Tibial nerve (tissue), 4 donors: ENCODE data around the gene FAHD2A.

Source experiments
- EP300 ChIP-seq, 2 donors: sonication (generic); formaldehyde crosslinking; IDR thresholded peaks; one replicate each; pipeline ENCODE4 v1.6.1; 2017; ENCODE audit warnings: antibody characterized with exemption in 2 of 2, mild to moderate bottlenecking in 1 of 2
- POLR2A ChIP-seq, 2 donors: fragments of 450-650 bp; IDR thresholded peaks; one replicate each; pipeline ENCODE4 v1.6.1; 2017; ENCODE audit warnings: antibody characterized with exemption in 2 of 2, mild to moderate bottlenecking in 2 of 2, moderate library complexity in 2 of 2
- TF ChIP-seq, protein P1 (sequence below), 5 experiments: fragments of 200-600 bp in 3 of 5; fragments of 450-650 bp in 2 of 5; sonication (generic) in 3 of 5; IDR thresholded peaks; one replicate each; pipeline ENCODE4 v1.5.1; 2016 to 2019; ENCODE audit warnings: antibody characterized with exemption in 5 of 5, mild to moderate bottlenecking in 3 of 5, moderate library complexity in 2 of 5

DNA sequence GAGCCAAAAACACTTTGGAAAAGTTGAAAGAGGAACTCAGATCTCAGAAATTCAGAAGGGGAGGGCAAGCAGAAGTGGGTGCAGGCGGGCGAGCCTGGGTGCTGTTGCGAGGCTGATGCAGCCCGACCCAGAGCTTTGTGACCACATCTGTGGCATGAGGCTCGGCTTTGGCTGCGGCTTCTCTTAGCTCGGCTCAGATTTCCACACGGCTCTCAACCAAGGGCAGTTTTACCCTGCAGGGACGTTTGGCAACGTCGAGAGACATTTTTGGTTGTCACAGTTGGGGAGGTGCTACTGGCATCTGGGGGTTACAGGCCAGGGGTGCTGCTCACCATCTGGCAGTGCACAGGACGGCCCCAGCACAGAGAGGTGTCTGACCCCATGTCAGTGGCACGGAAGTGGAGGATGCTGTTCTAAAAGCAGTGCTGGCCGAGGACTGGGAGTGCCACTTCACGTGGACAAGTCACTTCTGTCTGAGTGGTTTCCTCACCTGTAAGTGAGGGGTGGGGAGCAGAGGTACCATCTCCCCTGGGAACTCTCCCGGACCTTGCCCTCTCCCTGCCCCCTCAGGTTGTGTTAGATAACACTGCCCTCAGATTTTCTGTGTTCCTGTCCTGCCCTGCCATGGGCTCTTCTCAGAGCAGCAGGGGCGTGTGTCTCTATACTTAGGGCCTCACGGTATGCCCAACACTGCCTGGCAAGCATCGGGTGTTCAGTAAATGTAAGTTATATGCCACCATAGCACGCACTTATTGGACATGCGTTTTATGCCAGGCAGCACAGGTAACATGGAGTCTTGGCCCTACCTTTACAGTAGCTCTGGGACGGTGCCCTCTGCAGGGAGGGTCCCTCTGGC is 48.7 kb upstream of the FAHD2A start:
- TF ChIP-seq, protein P1, sequence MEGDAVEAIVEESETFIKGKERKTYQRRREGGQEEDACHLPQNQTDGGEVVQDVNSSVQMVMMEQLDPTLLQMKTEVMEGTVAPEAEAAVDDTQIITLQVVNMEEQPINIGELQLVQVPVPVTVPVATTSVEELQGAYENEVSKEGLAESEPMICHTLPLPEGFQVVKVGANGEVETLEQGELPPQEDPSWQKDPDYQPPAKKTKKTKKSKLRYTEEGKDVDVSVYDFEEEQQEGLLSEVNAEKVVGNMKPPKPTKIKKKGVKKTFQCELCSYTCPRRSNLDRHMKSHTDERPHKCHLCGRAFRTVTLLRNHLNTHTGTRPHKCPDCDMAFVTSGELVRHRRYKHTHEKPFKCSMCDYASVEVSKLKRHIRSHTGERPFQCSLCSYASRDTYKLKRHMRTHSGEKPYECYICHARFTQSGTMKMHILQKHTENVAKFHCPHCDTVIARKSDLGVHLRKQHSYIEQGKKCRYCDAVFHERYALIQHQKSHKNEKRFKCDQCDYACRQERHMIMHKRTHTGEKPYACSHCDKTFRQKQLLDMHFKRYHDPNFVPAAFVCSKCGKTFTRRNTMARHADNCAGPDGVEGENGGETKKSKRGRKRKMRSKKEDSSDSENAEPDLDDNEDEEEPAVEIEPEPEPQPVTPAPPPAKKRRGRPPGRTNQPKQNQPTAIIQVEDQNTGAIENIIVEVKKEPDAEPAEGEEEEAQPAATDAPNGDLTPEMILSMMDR (IDR thresholded peaks at IDR 0.05): no peak
- no peak for TF ChIP-seq POLR2A (IDR thresholded peaks at IDR 0.05)
- TF ChIP-seq EP300 (IDR thresholded peaks at IDR 0.05): no peak
